Keratinocyte (primary cell): ENCODE results near the gene GALNS. TPM values are rescaled to one million over a fixed set of nuclear protein-coding genes. Genes with fewer than 3 reads are reported as not detected.

ENCODE experiments used
- DNase-seq: peaks from one replicate; pipeline ENCODE4 v3.0.0-alpha.2; 2011; ENCODE audit warnings: low read depth, missing footprints, low spot score
- FAIRE-seq: peaks from 2 replicates; lab custom pipeline; 2011; peaks lifted over from hg19 to GRCh38; lab: Jason Lieb, UNC
- H2AFZ ChIP-seq: 2 replicates; pipeline ENCODE4 v1.6.0; 2012; ENCODE audit warnings: low read length, control low read depth, inconsistent platforms; ENCODE audit not compliant: control insufficient read depth
- H3K27ac ChIP-seq: 2 replicates; pipeline ENCODE4 v1.5.1; 2011; ENCODE audit warnings: low read length; ENCODE audit not compliant: control insufficient read depth, insufficient read depth
- H3K27me3 ChIP-seq: 3 replicates; pipeline ENCODE4 v1.6.0; 2011; ENCODE audit warnings: low read length; ENCODE audit not compliant: control insufficient read depth, insufficient read depth; ENCODE audit errors: extremely low read depth
- H3K36me3 ChIP-seq, 2 experiments: 2 replicates in 1 of 2; 3 replicates in 1 of 2; pipeline ENCODE4 v1.5.1; 2011; ENCODE audit warnings: low read length in 2 of 2, mild to moderate bottlenecking in 1 of 2; ENCODE audit not compliant: control insufficient read depth in 2 of 2, insufficient read depth in 2 of 2; ENCODE audit errors: extremely low read depth in 1 of 2
- H3K4me1 ChIP-seq: 3 replicates; pipeline ENCODE4 v1.5.1; 2011; ENCODE audit warnings: low read length; ENCODE audit not compliant: control insufficient read depth, insufficient read depth; ENCODE audit errors: extremely low read depth
- H3K4me2 ChIP-seq: 3 replicates; pipeline ENCODE4 v1.6.0; 2011; ENCODE audit warnings: low read depth, low read length; ENCODE audit not compliant: control insufficient read depth, insufficient read depth; ENCODE audit errors: extremely low read depth
- H3K4me3 ChIP-seq, 3 experiments: fragments of 200-600 bp in 1 of 3; sonication (generic) in 1 of 3; 2 replicates in 2 of 3; 3 replicates in 1 of 3; pipeline ENCODE4 v1.5.1; 2011 to 2016; ENCODE audit warnings: low read length in 3 of 3, mild to moderate bottlenecking in 3 of 3, control low read depth in 2 of 3, inconsistent platforms in 1 of 3, low read depth in 1 of 3, mixed read lengths in 1 of 3, mixed run types in 1 of 3, moderate library complexity in 1 of 3; ENCODE audit not compliant: control insufficient read depth in 2 of 3, insufficient read depth in 2 of 3; ENCODE audit errors: extremely low read depth in 1 of 3
- H3K79me2 ChIP-seq: 2 replicates; pipeline ENCODE4 v1.6.0; 2012; ENCODE audit warnings: low read length; ENCODE audit not compliant: control insufficient read depth, insufficient read depth
- H3K9ac ChIP-seq: 3 replicates; pipeline ENCODE4 v1.6.0; 2011; ENCODE audit warnings: low read length; ENCODE audit not compliant: control insufficient read depth, insufficient read depth; ENCODE audit errors: extremely low read depth
- H3K9me1 ChIP-seq: 3 replicates; pipeline ENCODE4 v1.6.0; 2011; ENCODE audit warnings: low read length; ENCODE audit not compliant: control insufficient read depth, insufficient read depth; ENCODE audit errors: extremely low read depth
- H3K9me3 ChIP-seq: 2 replicates; pipeline ENCODE4 v1.5.1; 2012; ENCODE audit warnings: low read depth, low read length; ENCODE audit not compliant: control insufficient read depth
- H4K20me1 ChIP-seq: 3 replicates; pipeline ENCODE4 v1.6.0; 2011; ENCODE audit warnings: low read length; ENCODE audit not compliant: control insufficient read depth, insufficient read depth; ENCODE audit errors: extremely low read depth
- CTCF ChIP-seq, 3 experiments: IDR thresholded peaks in 1 of 3; conservative IDR thresholded peaks in 1 of 3; optimal IDR thresholded peaks in 1 of 3; 2 replicates in 2 of 3; 3 replicates in 1 of 3; pipeline versions ENCODE3 to v1.5.1; 2011; ENCODE audit warnings: low read length in 3 of 3, mild to moderate bottlenecking in 3 of 3, moderate library complexity in 2 of 3, control low read depth in 1 of 3, inconsistent platforms in 1 of 3; ENCODE audit not compliant: insufficient read depth in 2 of 3; ENCODE audit errors: extremely low read depth in 1 of 3
- EZH2 ChIP-seq: IDR thresholded peaks from one replicate; pipeline ENCODE4 v1.6.1; 2012; ENCODE audit warnings: inconsistent platforms, mild to moderate bottlenecking, low read length, moderate library complexity
- dilution Hi-C: fragments of 300-500 bp; cut with MboI; formaldehyde crosslinking; loops from one replicate; pipeline ENCODE4 v1.7.0; 2020; ENCODE audit warnings: low sequenced_read_pairs; ENCODE audit not compliant: extremely low pct_ligation_motif_present
- polyA plus RNA-seq, 5 experiments: library from polyadenylated mRNA; depleted of rRNA in 3 of 5; stranded (reverse) in 3 of 5; stranded (forward) in 1 of 5; unstranded in 1 of 5; fragments of >200 nt; gene quantifications; 1 replicate in 1 of 5; 2 replicates in 3 of 5; 3 replicates in 1 of 5; pipeline versions ENCODE4 v1.2.1 to v1.2.3, GENCODE V29; 2011 to 2012; ENCODE audit warnings: missing spikeins in 2 of 5, low read depth in 1 of 5, low replicate concordance in 1 of 5

The GALNS gene
- polyA plus RNA-seq, 1 donor (not counting 4 experiments of a cell fraction or from before 2014, with no cell fraction given) = 8.3 TPM

- Histone ChIP-seq H3K9ac (no peak overlapping the region), H3K27ac (no peak overlapping the region), H3K79me2 (no peaks in the 10 kb centered on the region), H3K4me3 (no peak overlapping the region), H3K4me1 (peaks cover 30% of the 10 kb centered on the region), H4K20me1 (no peaks in the 10 kb centered on the region), H3K27me3 (peaks cover 42% of the 10 kb centered on the region), H3K9me1 (no peaks in the 10 kb centered on the region), H3K4me2 (no peak overlapping the region), H3K9me3 (no peaks in the 10 kb centered on the region), H3K36me3 (no peaks in the 10 kb centered on the region), H2AFZ (no peak overlapping the region)
- no peak for FAIRE-seq
- TF ChIP-seq EZH2 (no peak), CTCF (optimal IDR thresholded peaks at IDR 0.05 in 1 of 3, IDR thresholded peaks at IDR 0.05 in 1 of 3, conservative IDR thresholded peaks at IDR 0.05 in 1 of 3; ENCODE audit: extremely low read depth in 1 of 3, insufficient read depth in 2 of 3, low read length in 3 of 3) (no peak)
- DNase-seq = no peak
- dilution Hi-C loops = no loop called here
Measured at GRCh38 chr16:88883946-88884345, 27.2 kb upstream of the GALNS start.

GRCh38 chr16:88883117-88883895 is 26.6 kb upstream of the GALNS start:
- Histone ChIP-seq H3K27ac (no peak overlapping the region), H3K4me2 (no peak overlapping the region), H3K36me3 (no peaks in the 10 kb centered on the region), H3K27me3 (peaks cover 42% of the 10 kb centered on the region), H3K9ac (no peak overlapping the region), H2AFZ (no peak overlapping the region), H3K9me1 (no peaks in the 10 kb centered on the region), H3K4me1 (peaks cover 30% of the 10 kb centered on the region), H3K4me3 (no peak overlapping the region), H4K20me1 (no peaks in the 10 kb centered on the region), H3K9me3 (no peaks in the 10 kb centered on the region), H3K79me2 (no peaks in the 10 kb centered on the region)
- DNase-seq = peak; percentile 56
- TF ChIP-seq EZH2 = no peak
- no peak for TF ChIP-seq CTCF (optimal IDR thresholded peaks at IDR 0.05 in 1 of 3, IDR thresholded peaks at IDR 0.05 in 1 of 3, conservative IDR thresholded peaks at IDR 0.05 in 1 of 3; ENCODE audit: extremely low read depth in 1 of 3, insufficient read depth in 2 of 3, low read length in 3 of 3)
- FAIRE-seq = peak; percentile 29
- dilution Hi-C loops = no loop called here
